H1 (cell line): ENCODE measurements around the gene TMEM168.

Experiments
- ATF3 ChIP-seq: IDR thresholded peaks from 2 replicates; pipeline ENCODE4 v1.6.1; 2011; ENCODE audit warnings: low read depth, mild to moderate bottlenecking, low read length; ENCODE audit not compliant: insufficient read depth
- CHD2 ChIP-seq: IDR thresholded peaks from 2 replicates; pipeline ENCODE4 v1.6.1; 2012; ENCODE audit warnings: low read length, improper control_type of control experiment
- CTCF ChIP-seq, 3 experiments: IDR thresholded peaks; 1 replicate in 2 of 3; 2 replicates in 1 of 3; pipeline versions ENCODE4 v1.5.1 to v1.6.1; 2011; ENCODE audit warnings: low read length in 3 of 3, mild to moderate bottlenecking in 3 of 3, inconsistent platforms in 2 of 3, low read depth in 1 of 3, moderate library complexity in 1 of 3; ENCODE audit not compliant: insufficient read depth in 1 of 3; ENCODE audit errors: control extremely low read depth in 1 of 3
- GTF2F1 ChIP-seq: IDR thresholded peaks from 2 replicates; pipeline ENCODE4 v1.6.1; 2012; ENCODE audit warnings: low read depth, low read length, improper control_type of control experiment, borderline replicate concordance
- MAX ChIP-seq: IDR thresholded peaks from 2 replicates; pipeline ENCODE4 v1.6.1; 2012; ENCODE audit warnings: inconsistent platforms
- POLR2AphosphoS5 ChIP-seq: IDR thresholded peaks from 2 replicates; pipeline ENCODE4 v1.6.1; 2011; ENCODE audit warnings: low read depth, low read length
- RFX5 ChIP-seq: IDR thresholded peaks from 2 replicates; pipeline ENCODE4 v1.6.1; 2011; ENCODE audit warnings: low read depth, low read length, improper control_type of control experiment, borderline replicate concordance
- SIN3A ChIP-seq, 2 experiments: IDR thresholded peaks in 1 of 2; conservative IDR thresholded peaks in 1 of 2; 2 replicates each; pipeline ENCODE4 v1.6.1; 2011 to 2012; ENCODE audit warnings: low read length in 2 of 2, improper control_type of control experiment in 1 of 2, low read depth in 1 of 2, mild to moderate bottlenecking in 1 of 2
- SP1 ChIP-seq: IDR thresholded peaks from 2 replicates; pipeline ENCODE4 v1.6.1; 2011; ENCODE audit warnings: low read depth, low read length
- SP2 ChIP-seq: IDR thresholded peaks from 2 replicates; pipeline ENCODE4 v1.6.1; 2012; ENCODE audit warnings: mild to moderate bottlenecking, low read length, inconsistent platforms
- TAF1 ChIP-seq: IDR thresholded peaks from 2 replicates; pipeline ENCODE4 v1.6.1; 2011; ENCODE audit warnings: mild to moderate bottlenecking, low read depth, low read length
- USF2 ChIP-seq: IDR thresholded peaks from 2 replicates; pipeline ENCODE4 v1.6.1; 2011; ENCODE audit warnings: low read length, improper control_type of control experiment
- YY1 ChIP-seq: IDR thresholded peaks from 2 replicates; pipeline ENCODE4 v1.6.1; 2011; ENCODE audit warnings: low read depth, mild to moderate bottlenecking, low read length

GRCh38 chr7:112735261-112735660, 54.9 kb downstream of the TMEM168 start:
- no peak for TF ChIP-seq TAF1
- TF ChIP-seq ATF3 = no peak
- no peak for TF ChIP-seq CHD2
- TF ChIP-seq SP1 = no peak
- no peak for TF ChIP-seq SP2
- no peak for TF ChIP-seq CTCF (IDR thresholded peaks at IDR 0.05; ENCODE audit: control extremely low read depth in 1 of 3, insufficient read depth in 1 of 3, low read depth in 1 of 3, low read length in 3 of 3)
- TF ChIP-seq POLR2AphosphoS5 = no peak
- TF ChIP-seq SIN3A (conservative IDR thresholded peaks at IDR 0.05 in 1 of 2, IDR thresholded peaks at IDR 0.05 in 1 of 2; ENCODE audit: low read depth in 1 of 2, low read length in 2 of 2) = no peak
- no peak for TF ChIP-seq GTF2F1
- TF ChIP-seq MAX = no peak
- TF ChIP-seq RFX5 = no peak
- no peak for TF ChIP-seq YY1
- no peak for TF ChIP-seq USF2
